ENCODE results near the gene PEPD. TPM values are rescaled to one million over a fixed set of nuclear protein-coding genes. Genes with fewer than 3 reads are reported as not detected.

Gene PEPD
- total RNA-seq, 2 experiments from 2014 or later, result 17.5 to 23.0 TPM

DNA sequence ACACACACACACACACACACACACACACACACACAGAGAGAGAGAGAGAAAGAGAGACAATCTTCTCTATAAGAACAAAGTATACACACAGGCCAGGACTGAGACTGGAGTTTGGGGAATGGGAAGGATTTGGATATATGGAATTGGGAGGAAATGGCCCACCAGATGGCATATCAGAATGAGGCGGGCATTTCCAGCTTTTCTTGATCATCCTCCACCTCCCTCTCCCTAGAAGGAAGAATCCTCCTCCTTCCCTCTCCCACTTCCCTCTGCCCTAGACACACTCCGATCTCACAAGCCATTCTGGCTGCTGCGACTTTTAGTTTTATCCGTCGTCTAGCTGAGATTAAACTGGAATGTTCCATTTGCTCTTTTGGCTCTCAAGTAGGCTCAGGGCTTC is 158.1 kb downstream of the PEPD start:
- H3K27me3 Mint-ChIP-seq, result peaks cover 20% of the 10 kb centered on the region
- Histone ChIP-seq H3K27ac (ENCODE audit: low read depth in 1 of 2, low read length in 2 of 2) (no peak overlapping the region), H3K36me3 (ENCODE audit: insufficient read depth, low read length) (no peaks in the 10 kb centered on the region), H3K4me1 (ENCODE audit: insufficient read depth, low read length) (no peaks in the 10 kb centered on the region), H3K27me3 (ENCODE audit: control insufficient read depth in 1 of 2, insufficient read depth in 2 of 2, low read length in 2 of 2) (peaks cover 0 to 3% of the 10 kb centered on the region in 2 experiments), H3K9me3 (ENCODE audit: control insufficient read depth in 1 of 2, insufficient read depth in 1 of 2, low read length in 2 of 2) (no peaks in the 10 kb centered on the region), H3K4me3 (ENCODE audit: low read length) (no peak overlapping the region)
- H3K4me3 Mint-ChIP-seq, result no peak overlapping the region
- POLR2A ChIA-PET, result no interaction called here
- TF ChIP-seq, protein P1, sequence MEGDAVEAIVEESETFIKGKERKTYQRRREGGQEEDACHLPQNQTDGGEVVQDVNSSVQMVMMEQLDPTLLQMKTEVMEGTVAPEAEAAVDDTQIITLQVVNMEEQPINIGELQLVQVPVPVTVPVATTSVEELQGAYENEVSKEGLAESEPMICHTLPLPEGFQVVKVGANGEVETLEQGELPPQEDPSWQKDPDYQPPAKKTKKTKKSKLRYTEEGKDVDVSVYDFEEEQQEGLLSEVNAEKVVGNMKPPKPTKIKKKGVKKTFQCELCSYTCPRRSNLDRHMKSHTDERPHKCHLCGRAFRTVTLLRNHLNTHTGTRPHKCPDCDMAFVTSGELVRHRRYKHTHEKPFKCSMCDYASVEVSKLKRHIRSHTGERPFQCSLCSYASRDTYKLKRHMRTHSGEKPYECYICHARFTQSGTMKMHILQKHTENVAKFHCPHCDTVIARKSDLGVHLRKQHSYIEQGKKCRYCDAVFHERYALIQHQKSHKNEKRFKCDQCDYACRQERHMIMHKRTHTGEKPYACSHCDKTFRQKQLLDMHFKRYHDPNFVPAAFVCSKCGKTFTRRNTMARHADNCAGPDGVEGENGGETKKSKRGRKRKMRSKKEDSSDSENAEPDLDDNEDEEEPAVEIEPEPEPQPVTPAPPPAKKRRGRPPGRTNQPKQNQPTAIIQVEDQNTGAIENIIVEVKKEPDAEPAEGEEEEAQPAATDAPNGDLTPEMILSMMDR (IDR thresholded peaks at IDR 0.05), result no peak
- intact Hi-C loops (cut with DNase I, micrococcal nuclease), result no loop called here
- no peaks in the 10 kb centered on the region for H3K9me3 Mint-ChIP-seq
- no peaks in the 10 kb centered on the region for H3K4me1 Mint-ChIP-seq (ENCODE audit: low read depth)
- no peak for ATAC-seq (ENCODE audit: poor library complexity)
- no peaks in the 10 kb centered on the region for H3K36me3 Mint-ChIP-seq (ENCODE audit: low read depth)
- CTCF ChIA-PET, result no interaction called here
- no peak overlapping the region for H3K27ac Mint-ChIP-seq
- DNase-seq, result no peak

DNA sequence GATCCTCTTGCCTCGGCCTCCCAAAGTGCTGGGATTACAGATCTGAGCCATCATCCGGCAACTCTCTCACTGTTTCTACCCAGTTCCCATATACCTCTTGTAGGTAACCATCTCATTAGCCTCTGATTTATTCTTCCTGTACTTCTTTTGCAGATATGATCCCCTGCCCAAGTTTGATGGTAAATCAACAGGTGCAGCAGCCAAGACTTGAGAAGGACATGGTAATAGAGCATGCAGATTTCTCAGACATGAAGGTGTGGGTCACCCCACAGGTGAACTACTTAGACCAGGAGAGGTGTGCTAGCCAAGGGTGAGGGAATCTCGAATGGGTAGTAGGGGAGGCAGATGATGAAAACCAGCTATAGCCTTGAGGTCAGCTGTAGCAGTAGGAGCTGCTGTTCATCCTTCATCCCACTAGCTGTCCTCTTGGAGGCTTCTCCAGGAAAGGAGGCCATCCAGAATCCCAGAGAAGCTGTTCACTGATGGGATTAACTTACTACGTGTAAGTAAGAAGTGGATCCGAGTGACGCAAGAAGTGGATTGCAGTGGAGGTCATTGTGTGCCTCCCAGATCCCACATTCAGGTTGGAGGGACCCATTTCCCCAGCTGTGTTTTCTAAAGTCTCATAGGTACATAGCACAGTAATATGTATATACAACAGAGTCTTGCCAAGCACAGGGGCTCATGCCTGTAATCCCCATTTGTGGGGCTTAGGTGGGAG is 158.9 kb downstream of the PEPD start:
- no peaks in the 10 kb centered on the region for H3K9me3 ChIP-seq (ENCODE audit: control insufficient read depth in 1 of 2, insufficient read depth in 1 of 2, low read length in 2 of 2)
- Mint-ChIP-seq H3K27me3 (peaks cover 26% of the 10 kb centered on the region), H3K4me3 (no peak overlapping the region), H3K36me3 (ENCODE audit: low read depth) (no peaks in the 10 kb centered on the region), H3K9me3 (no peaks in the 10 kb centered on the region), H3K27ac (no peak overlapping the region), H3K4me1 (ENCODE audit: low read depth) (no peaks in the 10 kb centered on the region)
- no peak for DNase-seq
- CTCF ChIA-PET, result no interaction called here
- no peaks in the 10 kb centered on the region for H3K36me3 ChIP-seq (ENCODE audit: insufficient read depth, low read length)
- intact Hi-C loops (cut with DNase I, micrococcal nuclease), result no loop called here
- H3K4me1 ChIP-seq (ENCODE audit: insufficient read depth, low read length), result no peaks in the 10 kb centered on the region
- peaks cover 0 to 3% of the 10 kb centered on the region in 2 experiments for H3K27me3 ChIP-seq (ENCODE audit: control insufficient read depth in 1 of 2, insufficient read depth in 2 of 2, low read length in 2 of 2)
- H3K27ac ChIP-seq (ENCODE audit: low read depth in 1 of 2, low read length in 2 of 2), result no peak overlapping the region
- no peak for ATAC-seq (ENCODE audit: poor library complexity)
- TF ChIP-seq, protein P1 (IDR thresholded peaks at IDR 0.05), result no peak
- H3K4me3 ChIP-seq (ENCODE audit: low read length), result no peak overlapping the region
- POLR2A ChIA-PET, result no interaction called here

DNA sequence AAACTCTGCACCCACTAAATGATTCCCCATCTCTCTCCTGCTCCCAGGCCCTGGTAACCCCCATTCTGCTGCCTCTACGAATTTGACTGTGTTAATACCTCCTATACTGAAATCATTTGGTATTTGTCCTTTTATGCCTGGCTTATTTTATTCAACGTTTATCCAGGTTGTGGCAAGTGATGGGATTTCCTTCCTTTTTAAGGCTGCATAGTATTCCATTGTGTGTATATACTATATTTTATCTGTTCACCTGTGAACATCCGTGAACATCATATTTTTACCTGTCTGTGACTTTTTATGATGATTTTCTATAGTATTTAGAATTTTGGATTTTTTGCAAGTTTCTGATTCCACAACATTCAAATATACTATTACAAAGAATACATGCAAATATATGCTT is 162.0 kb downstream of the PEPD start:
- Mint-ChIP-seq H3K4me1 (ENCODE audit: low read depth) (no peaks in the 10 kb centered on the region), H3K36me3 (ENCODE audit: low read depth) (no peaks in the 10 kb centered on the region), H3K9me3 (no peaks in the 10 kb centered on the region), H3K27ac (no peak overlapping the region), H3K4me3 (no peak overlapping the region), H3K27me3 (peaks cover 26% of the 10 kb centered on the region)
- ChIA-PET CTCF (no interaction called here), POLR2A (interaction anchor here (1.6 kb wide), 1 partner anchor 13 kb away, joined by 4 read pairs; no protein-coding TSS in a partner anchor)
- DNase-seq, result no peak
- intact Hi-C loops (cut with DNase I, micrococcal nuclease), result no loop called here
- Histone ChIP-seq H3K27ac (ENCODE audit: low read depth in 1 of 2, low read length in 2 of 2) (no peak overlapping the region), H3K27me3 (ENCODE audit: control insufficient read depth in 1 of 2, insufficient read depth in 2 of 2, low read length in 2 of 2) (peaks cover 0 to 2% of the 10 kb centered on the region in 2 experiments), H3K9me3 (ENCODE audit: control insufficient read depth in 1 of 2, insufficient read depth in 1 of 2, low read length in 2 of 2) (peaks cover 0 to 8% of the 10 kb centered on the region in 2 experiments), H3K36me3 (ENCODE audit: insufficient read depth, low read length) (no peaks in the 10 kb centered on the region), H3K4me3 (ENCODE audit: low read length) (no peak overlapping the region), H3K4me1 (ENCODE audit: insufficient read depth, low read length) (no peaks in the 10 kb centered on the region)
- no peak for ATAC-seq (ENCODE audit: poor library complexity)
- TF ChIP-seq, protein P1 (IDR thresholded peaks at IDR 0.05), result no peak

All from CD4-positive, alpha-beta T cell (primary cell).